Heart right ventricle (tissue), 16 donors: ENCODE measurements around the gene FRMD3. TPM values are rescaled to one million over a fixed set of nuclear protein-coding genes. Genes with fewer than 3 reads are reported as not detected.

Experiments used
- ATAC-seq, 8 donors: fragments of 200-7000 bp; cut with Tn5 transposase; one replicate each; pipeline ENCODE4 v1.9.1; 2020; ENCODE audit warnings: mild to moderate bottlenecking in 8 of 8, moderate library complexity in 8 of 8, moderate number of reproducible peaks in 1 of 8
- DNase-seq, 2 donors: peaks; one replicate each; pipeline ENCODE4 v3.0.0-alpha.2; 2020
- H3K27ac ChIP-seq, 10 donors: fragments of 200-600 bp; sonication (generic) in 2 of 10; one replicate each; pipeline versions ENCODE4 v1.5.0 to v1.8.0; 2020 to 2022; ENCODE audit warnings: mild to moderate bottlenecking in 3 of 10
- H3K27me3 ChIP-seq, 7 donors: fragments of 200-600 bp; one replicate each; pipeline ENCODE4 v1.8.0; 2021 to 2022; ENCODE audit warnings: mild to moderate bottlenecking in 2 of 7
- H3K36me3 ChIP-seq, 9 donors: fragments of 200-600 bp; sonication (generic) in 1 of 9; one replicate each; pipeline versions ENCODE4 v1.5.0 to v1.8.0; 2020 to 2022; ENCODE audit warnings: mild to moderate bottlenecking in 2 of 9
- H3K4me1 ChIP-seq, 9 donors: fragments of 200-600 bp; sonication (generic) in 1 of 9; one replicate each; pipeline versions ENCODE4 v1.5.0 to v1.8.0; 2020 to 2022; ENCODE audit warnings: mild to moderate bottlenecking in 4 of 9
- H3K4me3 ChIP-seq, 10 donors: fragments of 200-600 bp; sonication (generic) in 2 of 10; one replicate each; pipeline versions ENCODE4 v1.5.0 to v1.8.0; 2020 to 2022; ENCODE audit warnings: mild to moderate bottlenecking in 7 of 10, moderate library complexity in 2 of 10
- H3K9me3 ChIP-seq, 11 donors: fragments of 200-600 bp in 10 of 11; sonication (generic) in 2 of 11; one replicate each; pipeline versions ENCODE4 v1.5.0 to v1.8.0; 2013 to 2022; ENCODE audit warnings: mild to moderate bottlenecking in 2 of 11, control low read depth in 1 of 11, moderate library complexity in 1 of 11
- CTCF ChIP-seq, 9 donors: fragments of 200-600 bp; sonication (generic) in 2 of 9; IDR thresholded peaks; one replicate each; pipeline versions ENCODE4 v1.5.0 to v1.8.0; 2021 to 2022; ENCODE audit warnings: antibody characterized with exemption in 9 of 9, mild to moderate bottlenecking in 5 of 9, moderate library complexity in 1 of 9
- WGBS, 2 donors: extraction: QIAGEN DNeasy Blood & Tissue Kit; methylation state at CpG; one replicate each; pipeline ENCODE4 v1.1.7; 2013; ENCODE audit warnings: inconsistent platforms in 1 of 2; 5-methylcytosine and 5-hydroxymethylcytosine counted together
- intact Hi-C, 10 donors: fragments of 100-400 bp; cut with DNase I; formaldehyde crosslinking; loops; one replicate each; pipeline versions ENCODE4 v1.11.1 to v1.14.2; 2022
- polyA plus RNA-seq, 2 donors: library from polyadenylated mRNA; stranded (reverse); fragments of 200-250 nt; gene quantifications; one replicate each; pipeline ENCODE4 v1.2.3, GENCODE V29; 2013
- total RNA-seq, 10 donors: library from RNA; stranded (reverse); fragmentation: NEBNext Ultra II Directional in 3 of 10; extraction: Animal tissue kit (Norgen Biotek cat#: 25700) in 3 of 10; gene quantifications; one replicate each; pipeline versions ENCODE4 v1.2.1 to v1.2.4, GENCODE V29; 2021 to 2023
- donor health status: Arrhythmogenic right ventricular cardiomyopathy.
- donor health status: ischemic (EF 13 %, LVEDD 7.1; RV severe dilation, severe dysfunction).
- donor health status: healthy with polysubstance abuse.
- donor health status: DM: no; HTN: yes; CAD: no.
- donor health status: DM: no; HTN: no; CAD: no.
- donor health status: ischemic (EF 25% LVEDD 6.9; RV normal size, moderate dysfunction).
- donor health status: ischemic (EF 25% LVEDD 5.7; RV mildly dilated, moderate dysfunction).
- donor health status: healthy.
- donor health status: DM: yes; HTN: yes; CAD: no.
- donor health status: Ischemic cardiomyopathy.
- donor health status: ischemic (EF 35%, LVEDD 5.7; RV mildly dilated, moderate dysfunction).
- donor health status: nonischemic (EF 11% LVEDD 7.7; RV severe dilation, severe dysfunction).
- donor health status: DM: yes; HTN: yes; CAD: no.
- donor health status: PGD.
- donor health status: ischemic (EF 29% LVEDD 5.4; RV normal size, mild dysfunction).
- donor health status: nonischemic (EF 23%, LVEDD 6.1; RV moderate dilation, normal function).

Gene FRMD3
- total and polyA plus RNA-seq, 12 donors: 23.1 to 145 (median 98.8) TPM

GRCh38 chr9:83336706-83337105 is 201.5 kb downstream of the FRMD3 start:
- intact Hi-C loops: loop anchor here in 7 of 10 donors (5.0 to 10.0 kb wide), 6 partner anchors 122 to 308 kb away; no protein-coding TSS in a partner anchor
- WGBS, 2 donors: 67 to 70% methylated on average over 1 of the region's 1 CpG
- Histone ChIP-seq H3K27ac (peak overlapping the region in 1 of 10 donors; percentile 7), H3K9me3 (no peaks in the 10 kb centered on the region), H3K36me3 (peaks cover 0 to 9% (median 0%) of the 10 kb centered on the region in 9 donors), H3K27me3 (no peaks in the 10 kb centered on the region), H3K4me3 (no peak overlapping the region), H3K4me1 (peaks cover 0 to 18% (median 0%) of the 10 kb centered on the region in 9 donors)
- TF ChIP-seq CTCF (IDR thresholded peaks at IDR 0.05): no peak
- no peak for ATAC-seq
- DNase-seq: no peak

- Histone ChIP-seq H3K9me3 (peaks cover 0 to 8% (median 0%) of the 10 kb centered on the region in 11 donors), H3K4me3 (no peak overlapping the region), H3K27me3 (no peaks in the 10 kb centered on the region), H3K27ac (no peak overlapping the region), H3K4me1 (peaks cover 0 to 6% (median 0%) of the 10 kb centered on the region in 9 donors), H3K36me3 (peaks cover 0 to 9% (median 0%) of the 10 kb centered on the region in 9 donors)
- peak; percentile 79 to 94 (median 92) for ATAC-seq
- peak; percentile 90 to 98 (median 95) for TF ChIP-seq CTCF (IDR thresholded peaks at IDR 0.05)
- WGBS, 2 donors: 1% methylated on average over 4 of the region's 4 CpGs
- intact Hi-C loops: loop anchor here (1.0 to 10.0 kb wide), 12 partner anchors 115 to 310 kb away; partner anchors contain the start of gene FRMD3 (in 3 of the 10)
- DNase-seq: peak; percentile 84 to 85
Observed at GRCh38 chr9:83334320-83334719, 203.9 kb downstream of the FRMD3 start.

GRCh38 chr9:83330207-83331196 is 207.7 kb downstream of the FRMD3 start:
- Histone ChIP-seq H3K4me1 (peaks cover 0 to 20% (median 3%) of the 10 kb centered on the region in 9 donors), H3K27ac (no peak overlapping the region), H3K36me3 (peaks cover 0 to 9% (median 0%) of the 10 kb centered on the region in 9 donors), H3K27me3 (no peaks in the 10 kb centered on the region), H3K4me3 (no peak overlapping the region), H3K9me3 (peaks cover 0 to 8% (median 0%) of the 10 kb centered on the region in 11 donors)
- intact Hi-C loops: loop anchor here (5.0 to 10.0 kb wide), 7 partner anchors 113 to 314 kb away; no protein-coding TSS in a partner anchor
- 98 to 100% methylated on average over 8 of the region's 8 CpGs for WGBS, 2 donors
- ATAC-seq: no peak
- no peak for DNase-seq
- TF ChIP-seq CTCF (IDR thresholded peaks at IDR 0.05): peak in 1 of 9 donors; percentile 4
